GM19328 (cell line): ENCODE results near the gene ARRDC2.
"Not testable (repeated sequence)": the region's sequence is repeated elsewhere in the genome, so short reads cannot be mapped to it uniquely, and the experiment has no call there.

Experiments used
- ATAC-seq: cut with Tn5 transposase; IDR thresholded peaks from one replicate; pipeline ENCODE4 v1.9.1; 2021; ENCODE audit warnings: mild to moderate bottlenecking, moderate library complexity; ENCODE audit not compliant: unreplicated experiment

Gene ARRDC2

DNA sequence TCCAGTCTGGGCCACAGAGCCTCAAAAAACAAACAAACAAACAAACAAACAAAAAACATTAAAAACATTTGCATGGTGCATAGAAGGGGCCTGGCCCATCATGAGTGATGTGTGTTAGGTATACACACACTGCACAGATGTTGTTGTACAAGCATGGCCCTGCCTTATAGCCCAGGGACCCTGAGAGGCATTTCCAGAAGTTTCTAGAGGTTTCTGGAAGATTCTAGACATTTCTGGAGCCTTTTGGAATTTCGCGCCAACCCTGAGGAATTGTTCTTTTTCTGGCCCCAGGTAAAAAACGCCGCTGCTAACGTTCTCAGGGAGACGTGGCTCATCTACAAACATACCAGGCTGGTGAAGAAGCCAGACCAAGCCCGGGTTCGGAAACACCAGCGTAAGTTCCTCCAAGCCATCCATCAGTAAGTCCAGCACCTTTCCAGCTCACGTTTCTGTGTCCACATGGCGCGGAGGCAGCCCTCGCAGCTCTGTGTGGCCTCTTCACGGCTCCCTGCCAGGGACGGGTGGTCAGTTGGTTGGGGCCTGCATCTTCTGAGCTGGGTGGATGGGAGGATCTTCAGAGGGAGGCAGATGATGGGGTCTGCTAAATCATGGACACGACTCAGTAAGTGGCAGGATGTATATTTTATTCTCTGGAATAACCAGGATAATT is 18.4 kb upstream of the ARRDC2 start:
- ATAC-seq: no peak

DNA sequence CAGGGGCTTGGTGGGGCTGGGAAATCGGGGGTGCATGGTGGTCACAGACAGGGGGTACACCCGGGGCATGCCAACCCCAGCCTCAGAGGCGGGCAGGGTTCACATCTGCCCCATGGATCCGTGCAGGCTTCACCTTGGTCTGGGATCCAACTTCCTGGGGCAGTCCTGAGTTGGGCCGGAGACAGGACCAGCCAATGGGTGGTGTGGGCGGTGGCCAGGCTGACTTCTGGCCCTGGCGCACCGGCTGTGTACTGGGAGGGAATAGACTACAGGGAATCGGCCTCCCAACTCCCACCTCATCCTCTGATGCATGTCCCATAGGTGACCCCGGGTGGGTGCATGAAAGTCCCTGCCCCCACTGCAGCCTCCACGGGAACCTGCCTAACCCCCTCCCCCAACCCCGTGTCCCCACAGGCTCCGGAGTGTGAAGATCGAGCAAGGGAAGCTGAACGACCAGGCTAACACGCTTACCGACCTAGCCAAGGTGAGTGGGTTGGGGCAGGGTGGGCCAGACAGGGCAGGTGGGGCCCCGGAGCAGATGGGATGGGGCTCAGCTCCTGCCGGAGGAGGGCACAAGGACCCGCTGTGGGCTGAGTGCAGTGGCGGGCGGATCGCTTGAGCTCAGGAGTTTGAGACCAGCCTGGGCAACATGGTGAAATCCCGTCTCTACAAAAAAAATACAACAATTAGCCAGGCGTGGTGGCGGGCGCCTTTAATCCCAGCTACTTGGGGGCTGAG is 14.7 kb upstream of the ARRDC2 start:
- ATAC-seq: no peak

DNA sequence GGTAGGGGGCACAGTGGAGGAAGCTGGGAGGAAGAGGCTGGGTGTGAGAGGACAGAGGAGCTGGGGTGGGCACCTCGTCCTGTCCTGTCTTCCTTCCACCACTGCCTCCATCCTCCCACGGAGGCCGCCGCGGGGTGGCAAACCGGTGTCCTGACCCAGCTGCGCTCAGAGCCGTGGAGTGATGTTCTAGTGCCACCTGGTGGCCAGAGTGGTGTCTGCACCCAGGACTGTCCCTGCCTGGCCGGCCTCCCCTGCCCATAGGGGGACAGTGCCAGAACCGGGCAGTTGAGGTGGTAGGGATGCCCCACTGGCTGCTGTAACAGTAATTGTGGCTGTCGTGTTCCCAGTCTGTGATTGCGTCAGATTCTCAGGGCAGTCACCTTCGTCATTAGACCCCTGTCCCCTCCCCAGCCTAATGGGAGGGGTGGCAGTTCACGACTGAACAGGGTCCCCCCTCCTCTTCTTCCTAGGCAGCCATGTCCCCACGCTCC is 11.1 kb upstream of the ARRDC2 start:
- ATAC-seq: no peak

DNA sequence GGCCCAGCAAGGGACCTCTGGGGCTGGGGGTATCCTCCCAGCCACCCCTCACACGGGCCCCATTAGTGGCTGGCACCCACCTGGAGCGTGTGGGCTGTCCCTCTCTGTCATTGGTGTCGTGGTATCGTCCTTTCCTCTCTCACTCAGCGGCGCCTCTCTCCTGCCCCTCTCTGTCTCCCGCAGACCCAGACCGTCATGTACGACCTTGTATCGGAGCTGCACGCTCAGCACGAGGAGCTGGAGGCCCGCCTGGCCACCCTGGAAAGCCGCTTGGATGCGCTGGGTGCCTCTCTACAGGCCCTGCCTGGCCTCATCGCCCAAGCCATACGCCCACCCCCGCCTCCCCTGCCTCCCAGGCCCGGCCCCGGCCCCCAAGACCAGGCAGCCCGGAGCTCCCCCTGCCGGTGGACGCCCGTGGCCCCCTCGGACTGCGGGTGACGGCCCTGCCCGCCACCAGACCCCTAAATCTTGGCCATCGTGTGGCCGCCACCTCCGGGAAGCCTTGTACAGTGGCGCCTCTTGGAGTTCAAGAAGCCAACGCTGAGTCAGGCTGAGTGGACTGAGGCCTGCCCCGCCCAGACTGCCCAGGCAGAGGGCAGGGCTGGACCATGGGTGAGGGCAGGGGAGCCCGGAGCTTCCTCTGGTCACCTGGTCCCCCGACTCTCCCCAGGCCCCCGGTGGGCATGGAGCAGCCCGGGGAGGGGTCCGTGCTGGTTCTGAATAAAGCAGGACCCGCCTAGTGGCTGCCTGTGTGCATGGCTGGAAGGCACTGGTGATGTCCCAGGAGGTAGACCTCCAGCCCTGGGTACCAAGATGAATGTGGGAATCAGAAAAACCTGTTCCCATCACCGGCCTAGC is 9.8 kb upstream of the ARRDC2 start:
- no peak for ATAC-seq

DNA sequence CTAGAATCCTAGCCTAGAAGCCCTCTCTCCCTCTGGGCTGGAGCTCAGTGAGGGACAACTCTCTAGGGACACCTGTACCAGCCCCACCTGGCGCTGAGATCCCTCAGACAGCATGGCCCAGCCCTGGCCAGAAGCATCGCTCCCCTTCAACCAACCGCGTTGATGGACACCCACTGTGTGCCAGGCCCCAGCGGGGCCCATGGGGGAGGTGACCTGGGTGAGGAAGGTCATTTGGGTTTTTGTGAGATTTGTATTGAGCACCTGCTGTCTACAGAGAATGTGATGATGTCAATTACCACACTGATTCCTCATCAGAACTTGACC is 9.2 kb upstream of the ARRDC2 start:
- no peak for ATAC-seq

DNA sequence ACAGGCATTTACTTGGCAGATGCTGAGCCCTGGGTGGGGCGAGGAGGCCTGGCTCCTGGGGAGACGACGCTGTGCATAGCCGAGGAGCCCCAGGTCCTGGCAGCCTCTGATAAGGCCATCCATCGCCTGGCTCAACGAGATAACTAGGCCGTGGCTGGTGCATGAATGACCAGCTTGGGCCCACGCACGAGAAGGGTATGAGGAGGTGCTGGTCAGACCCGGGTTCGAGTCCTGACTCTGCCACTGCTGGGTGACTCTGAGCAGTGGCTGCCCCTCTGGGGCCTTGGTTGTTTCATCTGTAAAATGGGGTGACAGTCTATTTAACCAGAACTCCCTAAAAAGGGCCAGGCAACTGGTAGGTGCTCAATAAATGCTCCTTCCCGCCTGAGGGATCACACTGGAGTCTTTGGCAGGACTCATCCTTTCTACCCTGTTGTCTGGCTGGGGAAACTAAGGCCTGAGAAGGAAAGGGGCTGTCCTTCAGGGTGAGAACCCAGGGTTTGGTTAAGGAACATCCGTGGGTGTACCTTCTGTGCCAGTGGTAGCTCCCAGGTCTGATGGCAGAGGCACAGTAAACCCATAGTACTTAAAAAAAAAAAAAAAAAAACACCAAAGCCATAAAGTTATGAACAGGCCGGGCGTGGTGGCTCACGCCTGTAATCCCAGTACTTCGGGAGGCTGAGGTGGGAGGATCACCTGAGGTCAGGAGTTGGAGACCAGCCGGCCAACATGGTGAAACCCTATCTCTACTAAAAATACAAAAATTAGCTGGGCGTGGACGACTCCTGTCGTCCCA is 8.1 kb upstream of the ARRDC2 start:
- ATAC-seq: no peak

DNA sequence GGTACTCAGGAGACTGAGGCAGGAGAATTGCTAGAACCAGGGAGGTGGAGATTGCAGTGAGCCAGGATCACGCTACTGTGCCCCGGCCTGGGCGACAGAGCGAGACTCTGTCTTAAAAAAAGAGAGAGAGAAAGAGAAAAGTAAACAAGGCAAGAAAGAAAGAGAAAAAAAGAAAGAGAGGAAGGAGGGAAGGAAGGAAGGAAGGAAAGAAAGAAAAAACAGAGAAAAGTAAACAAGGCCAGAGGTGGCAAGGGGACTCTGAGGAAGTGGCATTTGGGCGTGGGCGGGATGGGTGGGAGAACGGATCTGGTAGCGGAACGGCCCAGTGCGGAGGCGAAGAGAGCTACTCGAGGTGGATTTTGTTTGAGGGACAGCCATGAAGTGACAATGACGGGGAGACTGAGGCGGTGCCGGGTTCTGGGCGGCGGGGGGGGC is 7.5 kb upstream of the ARRDC2 start:
- no peak for ATAC-seq

DNA sequence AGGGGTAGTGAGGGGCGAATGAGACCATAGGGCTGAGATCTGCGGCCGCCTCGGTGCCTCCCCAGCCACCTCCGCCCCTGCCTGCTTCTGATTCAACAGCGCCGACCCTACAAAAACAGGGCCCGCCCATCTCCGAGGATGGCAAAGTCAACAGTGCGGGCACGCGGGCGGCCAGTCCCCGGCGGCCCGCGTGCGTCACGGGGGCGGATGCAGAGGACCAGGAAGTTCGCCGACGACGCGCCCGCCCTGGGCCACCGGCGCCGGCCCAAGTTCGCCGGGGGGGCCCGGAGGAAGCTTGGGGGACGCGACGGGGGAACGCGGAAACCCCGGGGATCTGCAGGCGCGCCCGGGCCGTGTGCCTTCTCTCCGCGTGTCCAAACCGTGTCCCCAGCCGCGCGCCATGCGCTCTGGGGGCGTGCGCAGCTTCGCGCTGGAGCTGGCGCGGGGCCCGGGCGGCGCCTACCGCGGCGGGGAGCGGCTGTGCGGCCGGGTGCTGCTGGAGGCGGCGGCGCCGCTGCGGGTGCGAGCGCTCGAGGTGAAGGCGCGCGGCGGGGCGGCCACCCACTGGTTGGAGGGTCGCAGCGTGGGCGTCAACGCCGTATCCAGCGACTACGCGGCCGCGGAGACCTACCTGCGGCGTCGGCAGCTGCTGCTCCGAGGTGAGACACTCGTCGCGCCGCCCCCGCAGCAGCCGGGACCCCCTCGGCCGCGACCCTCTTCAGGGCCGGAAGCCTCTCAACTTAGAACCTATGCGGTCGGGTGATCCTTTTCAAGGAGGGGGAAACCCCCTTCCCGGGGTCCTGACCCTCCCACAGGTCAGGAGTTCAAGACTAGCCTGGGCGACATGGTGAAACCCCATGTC is 6.8 kb upstream of the ARRDC2 start:
- ATAC-seq: no peak

DNA sequence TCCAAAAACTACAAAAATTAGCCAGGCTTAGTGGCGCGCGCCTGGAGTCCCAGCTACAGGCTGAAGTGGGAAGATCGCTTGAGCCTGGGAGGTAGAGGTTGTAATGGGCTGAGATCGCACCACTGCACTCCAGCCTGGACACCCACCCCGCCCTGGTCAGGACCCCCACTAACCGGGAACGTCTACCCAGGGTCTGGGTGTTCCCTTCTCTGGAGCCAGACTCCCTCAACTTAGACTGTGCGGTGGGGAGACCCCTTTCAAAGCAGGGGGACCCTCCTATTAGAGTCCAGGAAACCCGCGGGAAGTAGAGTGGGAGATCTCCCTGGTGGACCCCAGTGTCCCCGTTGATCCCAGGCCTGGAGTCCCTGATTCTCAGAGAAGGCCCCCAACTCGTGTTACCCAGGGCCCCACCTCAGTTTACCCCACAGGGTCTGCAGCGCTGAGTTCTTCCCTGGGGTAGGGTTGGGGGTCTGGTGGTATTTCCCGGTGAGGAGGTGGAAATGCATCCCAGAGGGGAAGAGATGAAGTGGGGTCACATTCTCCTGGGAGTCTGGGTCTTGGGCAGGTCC is 6.1 kb upstream of the ARRDC2 start:
- ATAC-seq: no peak

DNA sequence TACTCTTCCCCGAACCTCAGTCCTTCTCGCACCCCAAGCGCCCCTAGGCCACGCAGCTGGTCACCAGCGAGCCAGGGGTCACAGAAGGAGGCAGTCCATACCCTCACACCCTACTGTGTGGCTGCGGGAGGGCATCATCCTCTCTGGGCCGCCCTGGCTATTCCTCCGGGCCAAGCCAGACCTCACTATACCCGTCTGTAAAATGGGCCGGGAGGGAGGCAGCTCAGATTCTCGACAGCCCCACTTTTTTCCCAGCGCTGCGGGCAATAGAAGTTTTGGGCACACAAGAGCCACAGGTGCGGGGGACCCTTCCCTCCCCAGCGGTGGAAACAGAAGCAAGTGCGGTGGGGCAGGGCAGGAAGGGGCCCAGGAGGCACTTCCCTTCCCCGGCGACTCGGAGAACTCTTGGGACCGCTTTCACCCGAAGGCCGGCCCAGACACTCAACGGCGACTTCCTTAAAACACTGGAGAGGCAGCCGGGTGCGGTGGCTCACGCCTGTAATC is 5.6 kb upstream of the ARRDC2 start:
- no peak for ATAC-seq

DNA sequence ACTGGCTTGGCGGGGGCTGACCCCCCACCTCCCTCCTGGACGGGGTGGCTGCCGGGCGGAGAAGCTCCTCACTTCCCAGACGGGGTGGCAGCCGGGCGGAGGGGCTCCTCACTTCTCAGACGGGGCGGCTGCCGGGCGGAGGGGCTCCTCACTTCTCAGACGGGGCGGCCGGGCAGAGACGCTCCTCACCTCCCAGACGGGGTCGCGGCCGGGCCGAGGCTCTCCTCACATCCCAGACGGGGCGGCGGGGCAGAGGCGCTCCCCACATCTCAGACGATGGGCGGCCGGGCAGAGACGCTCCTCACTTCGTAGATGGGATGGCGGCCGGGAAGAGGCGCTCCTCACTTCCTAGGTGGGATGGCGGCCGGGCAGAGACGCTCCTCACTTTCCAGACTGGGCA is 2.2 kb upstream of the ARRDC2 start:
- not testable (repeated sequence) for ATAC-seq

DNA sequence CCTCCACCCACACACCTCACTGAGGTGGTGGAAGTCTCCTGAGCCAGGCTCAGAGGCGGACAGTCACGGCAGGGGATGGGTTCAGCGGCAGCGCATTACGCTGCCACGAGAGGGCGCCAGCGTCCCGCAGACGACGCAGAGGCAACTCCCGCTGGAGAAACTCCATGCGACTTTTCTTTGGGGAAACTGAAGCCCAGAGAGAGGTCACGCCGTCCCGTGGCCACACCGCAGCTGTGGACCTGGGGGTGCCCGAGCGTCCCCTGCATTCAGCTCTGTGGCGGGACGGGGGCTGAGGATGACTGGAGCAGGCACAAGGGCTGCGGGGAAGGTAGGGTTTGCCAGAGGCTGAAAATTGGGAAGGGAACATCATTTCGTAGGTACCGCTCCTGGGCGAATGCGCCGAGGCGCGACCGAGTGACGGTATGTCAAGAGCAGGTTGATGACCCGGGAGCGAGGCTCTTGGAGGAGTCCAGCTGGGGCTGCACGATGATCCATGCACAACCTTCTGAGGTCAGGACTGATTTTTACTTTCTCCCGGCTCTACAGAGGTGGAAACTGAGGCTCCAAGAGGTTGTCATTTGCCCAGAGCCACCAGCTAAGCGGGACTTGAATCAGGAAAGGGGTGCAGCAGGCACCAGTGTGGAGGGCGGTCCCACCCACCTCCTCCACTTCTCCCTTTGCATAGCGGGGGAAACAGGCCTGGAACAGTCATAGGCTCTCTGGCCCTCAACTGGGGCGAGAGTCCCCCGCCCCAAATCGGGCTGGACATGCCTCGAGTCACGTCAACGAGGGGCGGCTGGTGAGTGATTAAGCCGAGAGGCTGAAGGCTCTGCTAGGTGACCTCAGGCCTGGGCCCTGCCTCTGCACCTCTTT is 690 bp upstream of the ARRDC2 start:
- ATAC-seq: peak; percentile 41

DNA sequence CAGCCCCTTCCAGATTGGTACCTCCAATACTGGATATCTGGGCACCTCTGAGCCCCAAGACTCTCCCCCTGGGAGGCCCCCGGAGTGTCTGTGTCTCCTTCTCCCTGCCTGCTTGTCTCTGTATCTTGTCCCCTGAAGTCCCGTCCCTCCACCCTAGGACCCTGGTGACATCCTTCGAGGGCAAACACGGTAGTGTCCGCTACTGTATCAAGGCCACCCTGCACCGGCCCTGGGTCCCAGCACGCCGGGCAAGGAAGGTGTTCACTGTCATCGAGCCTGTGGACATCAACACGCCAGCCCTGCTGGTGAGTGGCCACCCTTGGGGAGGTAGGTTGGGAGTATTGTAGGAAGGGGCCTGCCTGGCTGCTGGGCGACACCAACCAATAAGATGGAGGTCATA is 844 bp downstream of the ARRDC2 start:
- no peak for ATAC-seq

DNA sequence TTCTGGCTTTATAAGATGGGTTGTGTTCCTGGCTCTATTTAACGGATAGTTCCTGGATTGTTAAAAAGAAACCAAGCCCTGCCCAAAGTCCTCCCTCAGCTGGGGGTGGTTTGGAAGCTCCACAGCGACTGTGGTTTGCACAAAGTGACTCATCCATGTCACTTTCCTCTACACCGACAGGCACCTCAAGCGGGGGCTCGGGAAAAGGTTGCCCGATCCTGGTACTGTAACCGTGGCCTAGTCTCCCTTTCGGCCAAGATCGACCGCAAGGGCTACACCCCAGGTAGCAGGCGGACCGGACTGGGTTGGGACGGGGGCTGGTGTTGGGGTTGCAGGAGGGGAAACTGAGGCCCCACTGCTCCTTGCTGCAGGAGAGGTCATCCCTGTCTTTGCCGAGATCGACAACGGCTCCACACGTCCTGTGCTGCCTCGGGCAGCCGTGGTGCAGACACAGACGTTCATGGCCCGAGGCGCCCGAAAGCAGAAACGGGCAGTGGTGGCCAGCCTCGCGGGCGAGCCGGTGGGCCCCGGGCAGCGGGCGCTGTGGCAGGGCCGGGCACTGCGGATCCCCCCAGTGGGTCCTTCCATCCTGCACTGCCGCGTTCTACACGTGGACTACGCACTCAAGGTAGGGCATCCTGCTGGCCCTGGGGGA is 1.6 kb downstream of the ARRDC2 start:
- ATAC-seq: no peak

DNA sequence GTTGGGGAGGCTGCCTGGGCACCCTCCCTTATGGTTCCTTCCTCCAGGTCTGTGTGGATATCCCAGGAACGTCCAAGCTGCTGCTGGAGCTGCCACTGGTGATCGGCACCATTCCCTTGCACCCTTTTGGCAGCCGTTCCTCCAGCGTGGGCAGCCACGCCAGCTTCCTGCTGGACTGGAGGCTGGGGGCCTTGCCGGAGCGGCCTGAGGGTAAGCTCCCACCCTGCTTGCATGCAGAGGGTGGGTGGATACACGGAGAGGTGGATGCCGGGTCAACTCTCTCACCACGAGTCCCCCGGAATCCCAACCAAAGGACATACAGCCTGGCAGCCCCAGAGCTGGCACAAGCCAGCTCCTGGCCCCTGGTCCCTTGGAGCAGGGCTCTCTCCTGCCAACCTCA is 2.2 kb downstream of the ARRDC2 start:
- ATAC-seq: no peak

DNA sequence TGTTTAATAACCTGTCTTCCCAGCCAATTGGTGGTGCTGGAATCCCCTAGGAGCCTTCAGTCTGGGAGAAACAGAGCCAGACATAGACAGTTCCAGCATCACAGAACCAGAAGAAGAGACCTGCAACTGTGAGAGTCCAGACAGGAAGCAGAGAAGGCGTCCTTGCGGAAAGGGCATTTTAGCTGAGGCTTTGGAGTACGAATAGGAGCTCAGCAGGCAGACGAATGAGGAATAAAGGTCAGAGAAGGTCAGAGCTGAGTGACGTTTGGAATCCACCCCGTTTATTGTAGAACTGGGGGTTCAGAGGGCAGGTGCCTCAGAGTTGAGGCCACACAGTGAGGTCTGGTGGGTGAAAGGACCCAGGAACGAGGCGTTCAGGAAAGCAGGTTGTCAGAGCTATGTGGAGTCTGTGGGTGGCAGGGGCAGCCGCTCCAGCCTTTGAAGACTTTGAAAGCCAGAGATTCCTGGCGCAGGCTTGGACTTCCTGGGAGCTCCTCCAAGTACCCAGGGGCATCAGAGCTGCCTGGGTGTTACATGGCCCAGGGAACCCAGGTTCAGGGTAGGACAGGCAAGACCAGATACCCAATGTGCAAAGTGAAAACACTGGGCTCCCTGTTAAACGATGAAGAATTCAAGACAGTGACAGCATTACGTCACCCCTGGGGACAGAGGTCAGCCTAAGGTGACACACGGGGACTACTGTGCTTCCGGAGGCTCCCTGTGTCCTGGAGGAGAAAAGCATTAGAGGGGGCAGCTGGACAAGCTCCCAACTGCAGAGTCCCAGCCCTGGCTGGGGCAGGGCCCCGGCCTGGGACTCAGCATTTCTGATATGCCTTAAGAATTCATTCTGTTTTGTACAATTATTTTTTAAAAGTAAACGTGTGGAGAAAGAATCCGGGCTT is 5.5 kb downstream of the ARRDC2 start:
- ATAC-seq: no peak

DNA sequence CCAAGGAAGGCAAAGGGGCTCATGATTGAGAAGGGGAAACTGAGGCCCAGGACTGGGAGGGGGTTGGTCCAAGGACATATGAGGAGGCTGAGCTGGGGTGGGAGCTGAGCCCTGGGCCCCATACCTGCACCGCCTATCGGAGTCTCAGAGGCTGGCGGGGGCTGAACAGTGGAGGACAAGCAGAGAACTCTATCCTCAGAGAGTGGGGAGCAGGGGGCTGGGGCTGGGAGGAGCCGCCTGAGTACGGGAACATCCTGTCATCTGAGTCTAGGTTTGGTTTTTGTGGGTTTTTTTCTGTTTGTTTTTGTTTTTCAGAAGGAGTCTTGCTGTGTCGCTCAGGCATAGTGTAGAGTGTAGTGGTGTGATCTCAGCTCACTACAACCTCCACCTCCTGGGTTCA is 6.2 kb downstream of the ARRDC2 start:
- ATAC-seq: no peak
